GM19099 (cell line): ENCODE data around the gene SLC38A9.

Source experiments
- POLR2A ChIP-seq: IDR thresholded peaks from 3 replicates; pipeline ENCODE4 v1.6.1; 2011; ENCODE audit warnings: low read depth; ENCODE audit not compliant: insufficient read length; ENCODE audit errors: extremely low read depth

SLC38A9 gene

DNA sequence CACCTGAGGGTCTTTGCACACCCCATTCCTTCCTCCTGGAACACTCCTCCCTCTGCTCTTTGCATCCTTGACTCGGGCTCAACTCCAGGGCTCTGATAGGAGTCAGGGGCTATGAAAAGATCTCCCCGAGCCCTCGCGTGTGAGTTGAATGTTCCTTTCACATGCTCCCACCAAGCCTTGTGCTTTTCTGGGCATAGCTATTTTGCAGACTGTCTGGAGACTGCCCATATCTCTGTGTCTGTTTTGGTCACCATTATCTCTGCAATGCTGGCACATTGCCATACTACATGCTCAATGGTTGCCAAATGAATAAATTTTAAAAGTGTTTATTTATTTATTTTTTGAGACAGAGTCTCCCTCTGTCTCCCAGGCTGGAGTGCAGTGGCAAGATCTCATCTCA, 120.4 kb downstream of the SLC38A9 start:
- no peak for TF ChIP-seq POLR2A

DNA sequence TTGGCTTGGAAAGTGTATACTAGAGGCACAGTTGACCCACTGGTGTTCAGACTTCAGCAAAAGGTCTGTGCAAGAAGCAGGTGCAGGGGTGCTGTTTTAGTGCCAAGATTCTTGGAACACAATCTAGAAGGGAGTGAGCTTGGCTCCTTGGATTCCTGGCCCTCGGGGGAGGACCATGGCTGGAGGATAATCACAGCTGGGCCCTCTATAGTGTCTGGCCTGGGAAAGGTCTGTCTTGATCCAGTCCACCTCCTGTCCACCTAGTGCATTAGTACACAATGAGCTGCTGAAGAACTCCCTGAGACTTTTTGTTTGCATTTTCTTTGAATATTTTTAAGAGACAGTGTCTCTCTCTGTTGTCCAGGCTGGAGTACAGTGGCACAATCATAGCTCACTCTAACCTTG, 126.9 kb downstream of the SLC38A9 start:
- no peak for TF ChIP-seq POLR2A

DNA sequence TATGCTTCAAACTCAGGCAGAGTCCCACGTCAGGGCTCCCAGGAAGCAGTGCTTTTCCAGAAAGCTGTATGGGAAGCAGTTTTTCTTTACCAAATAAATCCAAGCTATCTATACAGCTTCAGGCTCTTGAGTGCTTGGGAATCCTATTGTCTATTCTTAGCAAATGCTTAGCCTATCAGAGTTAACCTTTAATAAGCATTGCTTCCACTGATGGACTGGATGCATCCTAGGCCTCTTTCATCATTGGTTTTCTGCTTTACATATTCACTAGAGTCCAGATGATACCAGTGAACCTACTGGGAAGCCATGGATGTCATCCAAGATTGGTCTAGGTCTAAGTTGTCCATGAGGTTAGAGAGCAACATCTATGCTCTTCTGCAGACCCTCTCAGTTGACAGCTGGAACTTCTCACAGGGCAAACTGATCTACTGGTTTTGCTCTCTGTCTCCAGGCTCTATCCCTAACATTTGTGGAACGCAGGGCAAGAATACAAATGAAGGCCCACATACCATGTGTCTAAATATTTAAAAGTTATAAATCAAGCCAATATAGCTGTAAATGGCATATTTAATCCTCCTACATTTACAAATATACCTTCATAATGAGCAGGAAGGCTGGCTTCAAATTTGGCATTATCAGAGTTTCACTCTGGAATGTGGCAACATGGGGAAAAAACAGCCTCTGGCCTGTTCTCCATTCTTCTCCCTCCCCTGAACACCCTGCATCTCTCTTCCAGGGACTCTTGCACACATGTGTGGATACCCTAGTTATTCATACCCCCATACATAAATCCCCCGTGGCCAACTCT, 127.5 kb downstream of the SLC38A9 start:
- no peak for TF ChIP-seq POLR2A

DNA sequence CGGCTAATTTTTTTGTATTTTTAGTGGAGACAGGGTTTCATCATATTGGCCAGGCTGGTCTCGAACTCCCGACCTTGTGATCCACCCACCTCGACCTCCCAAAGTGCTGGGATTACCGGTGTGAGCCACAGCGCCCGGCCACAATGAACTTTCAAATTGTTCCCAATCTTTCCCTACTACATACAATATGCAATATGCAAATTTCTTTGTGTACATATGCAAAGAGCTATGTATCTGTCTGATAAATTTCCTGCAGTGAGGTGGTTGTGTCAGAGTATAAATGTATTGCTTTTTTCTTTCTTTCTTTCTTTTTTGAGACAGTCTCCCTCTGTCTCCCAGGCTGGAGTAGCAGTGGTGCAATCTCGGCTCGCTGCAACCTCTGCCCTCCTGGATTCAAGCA, 128.5 kb downstream of the SLC38A9 start:
- no peak for TF ChIP-seq POLR2A

DNA sequence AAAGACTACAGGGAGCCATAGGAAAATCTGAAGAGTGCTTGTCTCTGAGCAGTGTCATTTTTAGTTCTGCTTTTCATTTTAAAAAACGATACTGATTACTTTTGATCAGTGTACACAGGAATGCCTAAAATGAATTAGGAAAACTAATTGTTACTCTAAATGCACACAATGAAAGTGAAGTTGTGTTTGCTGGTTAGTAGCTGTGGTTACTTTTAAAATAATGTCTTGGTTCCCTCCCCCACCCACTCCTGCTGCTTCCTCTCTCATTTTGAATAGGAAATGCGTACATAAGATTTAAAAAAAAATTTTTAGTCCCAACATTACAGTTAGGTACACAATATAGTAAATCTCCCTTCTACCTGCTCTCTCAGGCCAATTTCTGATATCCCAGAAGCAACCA, 129.9 kb downstream of the SLC38A9 start:
- no peak for TF ChIP-seq POLR2A

DNA sequence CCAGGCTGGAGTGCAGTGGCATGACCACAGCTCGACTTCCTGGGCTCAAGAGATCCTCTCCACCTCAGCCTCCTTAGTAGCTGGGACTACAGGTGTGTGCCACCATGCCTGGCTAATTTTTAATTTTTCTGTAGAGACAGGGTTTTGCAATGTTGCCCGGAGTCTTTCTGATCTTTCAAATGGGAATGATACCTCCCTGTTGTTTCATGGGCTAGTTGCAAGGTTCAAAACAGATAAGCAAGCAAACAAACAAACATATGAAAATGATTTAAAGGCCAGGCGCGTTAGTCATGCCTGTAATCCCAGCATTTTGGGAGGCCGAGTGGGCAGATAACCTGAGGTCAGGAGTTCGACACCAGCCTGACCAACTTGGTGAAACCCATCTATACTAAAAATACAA, 132.1 kb downstream of the SLC38A9 start:
- TF ChIP-seq POLR2A = no peak

DNA sequence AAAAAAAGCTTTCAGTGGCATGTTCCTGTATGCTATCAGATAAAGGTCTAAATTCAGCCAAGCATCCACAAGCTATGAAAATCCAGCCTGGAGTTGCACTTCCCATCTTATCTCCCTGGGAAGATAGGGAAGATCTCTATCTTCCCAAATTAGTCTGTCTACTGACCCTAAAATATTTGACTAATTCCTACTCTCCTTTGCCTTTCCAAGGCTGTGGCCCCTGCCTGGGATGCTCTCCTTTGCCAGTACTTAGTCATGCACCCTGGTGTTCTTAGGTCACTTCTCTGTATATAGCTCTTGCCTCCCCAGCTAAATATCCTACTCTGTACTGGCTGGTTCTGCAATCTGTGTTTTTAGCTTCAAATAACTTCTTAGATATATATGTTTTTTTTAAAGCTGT, 133.4 kb downstream of the SLC38A9 start:
- TF ChIP-seq POLR2A = no peak

DNA sequence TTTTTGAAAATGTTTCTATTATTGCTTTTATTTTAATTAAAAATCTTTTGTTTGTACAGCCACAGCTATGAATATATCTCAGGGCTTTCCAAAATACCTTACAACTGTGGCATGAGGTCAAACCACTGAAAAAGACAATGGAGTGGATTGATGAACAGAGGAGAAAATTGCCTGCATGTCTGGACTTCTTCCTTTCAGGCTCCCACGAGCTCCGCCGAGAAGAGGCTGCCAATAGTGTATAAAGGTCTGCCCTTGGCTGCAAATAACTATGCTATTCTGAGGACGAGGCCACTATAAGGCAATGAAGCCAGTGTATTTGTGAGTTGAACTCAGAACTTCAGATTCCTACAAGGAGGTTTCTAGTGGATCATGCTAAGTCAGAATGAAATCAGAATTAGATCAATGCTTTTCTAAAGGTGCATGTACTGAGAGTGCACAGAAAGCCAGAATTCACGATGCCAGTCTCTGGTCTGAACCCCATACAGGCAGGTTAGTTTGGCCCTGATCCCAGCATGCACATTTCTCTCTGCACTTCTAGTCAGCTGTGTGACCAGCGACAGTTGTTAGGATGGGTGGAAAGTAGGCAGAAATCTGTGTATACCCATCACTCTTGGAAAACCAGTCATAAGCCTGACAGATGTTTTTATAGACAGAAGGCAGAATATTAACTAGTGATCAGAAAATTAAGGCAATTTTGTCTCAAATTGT, 134.6 kb downstream of the SLC38A9 start:
- TF ChIP-seq POLR2A = no peak

DNA sequence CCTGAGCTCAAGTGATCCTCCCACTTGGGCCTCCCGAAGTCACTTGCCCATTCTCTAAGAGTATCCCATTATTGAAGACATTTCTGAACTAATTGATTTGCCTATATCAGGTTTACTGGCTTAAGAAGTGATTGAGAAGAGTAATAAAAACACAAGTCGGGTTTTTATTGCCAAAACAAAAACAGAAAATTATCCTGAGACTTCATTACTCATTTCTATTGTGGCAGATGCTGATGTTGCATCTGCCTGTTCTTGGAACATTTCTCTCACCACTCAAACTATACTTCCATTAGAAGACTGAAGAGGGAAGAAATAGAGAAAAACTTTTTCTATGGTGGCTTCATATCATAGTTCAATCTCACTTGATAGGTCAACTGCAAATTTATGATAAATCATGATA, 135.5 kb downstream of the SLC38A9 start:
- no peak for TF ChIP-seq POLR2A
